H1 (cell line): ENCODE results near the gene SV2B.

Source experiments
- EZH2 ChIP-seq: fragments of 200-600 bp; sonication (generic); IDR thresholded peaks from 2 replicates; pipeline ENCODE4 v1.7.1; 2012; ENCODE audit warnings: low read depth, mild to moderate bottlenecking, moderate library complexity, low read length, inconsistent platforms; ENCODE audit not compliant: severe bottlenecking
- MAFK ChIP-seq: IDR thresholded peaks from 2 replicates; pipeline ENCODE4 v1.6.1; 2012; ENCODE audit warnings: low read depth, mild to moderate bottlenecking, improper control_type of control experiment, low read length
- POLR2A ChIP-seq, 2 experiments: IDR thresholded peaks; 1 replicate in 1 of 2; 2 replicates in 1 of 2; pipeline ENCODE4 v1.6.1; 2011; ENCODE audit warnings: low read depth in 2 of 2, low read length in 2 of 2, mild to moderate bottlenecking in 2 of 2; ENCODE audit errors: control extremely low read depth in 1 of 2
- SUZ12 ChIP-seq: fragments of 200-600 bp; sonication (generic); IDR thresholded peaks from 2 replicates; pipeline ENCODE4 v1.6.1; 2012; ENCODE audit warnings: mild to moderate bottlenecking, inconsistent platforms, low read length, moderate library complexity, mixed read lengths
- TAF1 ChIP-seq: IDR thresholded peaks from 2 replicates; pipeline ENCODE4 v1.6.1; 2011; ENCODE audit warnings: mild to moderate bottlenecking, low read depth, low read length
- TEAD4 ChIP-seq: IDR thresholded peaks from 2 replicates; pipeline ENCODE4 v1.6.1; 2012; ENCODE audit warnings: low read depth, low read length, inconsistent platforms, mixed read lengths
- YY1 ChIP-seq: IDR thresholded peaks from 2 replicates; pipeline ENCODE4 v1.6.1; 2011; ENCODE audit warnings: low read depth, mild to moderate bottlenecking, low read length
- TF ChIP-seq, protein P1 (sequence below), 3 experiments: IDR thresholded peaks; 1 replicate in 2 of 3; 2 replicates in 1 of 3; pipeline versions ENCODE4 v1.5.1 to v1.6.1; 2011; ENCODE audit warnings: low read length in 3 of 3, mild to moderate bottlenecking in 3 of 3, inconsistent platforms in 2 of 3, low read depth in 1 of 3, moderate library complexity in 1 of 3; ENCODE audit not compliant: insufficient read depth in 1 of 3; ENCODE audit errors: control extremely low read depth in 1 of 3
- TF ChIP-seq, protein P2 (sequence below): IDR thresholded peaks from 2 replicates; pipeline ENCODE4 v1.6.1; 2011; ENCODE audit warnings: low read depth, mild to moderate bottlenecking, low read length; ENCODE audit not compliant: insufficient read depth

- no peak for TF ChIP-seq EZH2
- TF ChIP-seq POLR2A (IDR thresholded peaks at IDR 0.05; ENCODE audit: control extremely low read depth in 1 of 2, low read depth in 2 of 2, low read length in 2 of 2) = no peak
- TF ChIP-seq, protein P1, sequence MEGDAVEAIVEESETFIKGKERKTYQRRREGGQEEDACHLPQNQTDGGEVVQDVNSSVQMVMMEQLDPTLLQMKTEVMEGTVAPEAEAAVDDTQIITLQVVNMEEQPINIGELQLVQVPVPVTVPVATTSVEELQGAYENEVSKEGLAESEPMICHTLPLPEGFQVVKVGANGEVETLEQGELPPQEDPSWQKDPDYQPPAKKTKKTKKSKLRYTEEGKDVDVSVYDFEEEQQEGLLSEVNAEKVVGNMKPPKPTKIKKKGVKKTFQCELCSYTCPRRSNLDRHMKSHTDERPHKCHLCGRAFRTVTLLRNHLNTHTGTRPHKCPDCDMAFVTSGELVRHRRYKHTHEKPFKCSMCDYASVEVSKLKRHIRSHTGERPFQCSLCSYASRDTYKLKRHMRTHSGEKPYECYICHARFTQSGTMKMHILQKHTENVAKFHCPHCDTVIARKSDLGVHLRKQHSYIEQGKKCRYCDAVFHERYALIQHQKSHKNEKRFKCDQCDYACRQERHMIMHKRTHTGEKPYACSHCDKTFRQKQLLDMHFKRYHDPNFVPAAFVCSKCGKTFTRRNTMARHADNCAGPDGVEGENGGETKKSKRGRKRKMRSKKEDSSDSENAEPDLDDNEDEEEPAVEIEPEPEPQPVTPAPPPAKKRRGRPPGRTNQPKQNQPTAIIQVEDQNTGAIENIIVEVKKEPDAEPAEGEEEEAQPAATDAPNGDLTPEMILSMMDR (IDR thresholded peaks at IDR 0.05; ENCODE audit: control extremely low read depth in 1 of 3, insufficient read depth in 1 of 3, low read depth in 1 of 3, low read length in 3 of 3) = no peak
- no peak for TF ChIP-seq YY1
- no peak for TF ChIP-seq TAF1
- TF ChIP-seq, protein P2, sequence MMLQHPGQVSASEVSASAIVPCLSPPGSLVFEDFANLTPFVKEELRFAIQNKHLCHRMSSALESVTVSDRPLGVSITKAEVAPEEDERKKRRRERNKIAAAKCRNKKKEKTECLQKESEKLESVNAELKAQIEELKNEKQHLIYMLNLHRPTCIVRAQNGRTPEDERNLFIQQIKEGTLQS = no peak
- no peak for TF ChIP-seq MAFK
- TF ChIP-seq TEAD4 = no peak
- no peak for TF ChIP-seq SUZ12
Observed at GRCh38 chr15:91348752-91349500, 248.9 kb downstream of the SV2B start.
